ENCODE measurements around the gene MRPL34.

DNA sequence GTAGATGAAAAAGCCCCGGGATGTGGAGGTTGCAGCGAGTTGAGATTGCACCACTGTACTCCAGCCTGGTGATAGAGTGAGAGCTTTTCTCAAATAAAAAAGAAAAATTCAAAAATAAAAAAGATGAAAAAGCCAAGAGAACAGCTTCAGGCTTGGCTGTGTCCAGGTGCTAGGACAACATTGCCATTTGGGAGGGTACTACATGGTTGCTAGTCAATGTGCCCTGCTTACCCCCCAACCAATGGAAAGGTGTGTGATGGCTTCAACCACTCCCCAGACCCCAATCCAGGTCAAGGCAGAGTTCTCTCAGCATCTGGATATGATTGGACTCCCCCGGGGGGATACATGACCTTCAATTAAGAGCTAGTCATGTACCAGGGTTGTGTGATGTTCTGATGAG lies 26.2 kb upstream of the MRPL34 start:
- TF ChIP-seq TAF1 (IDR thresholded peaks at IDR 0.05; ENCODE audit: borderline replicate concordance, insufficient read depth, low read length): no peak
- no peak for TF ChIP-seq POLR2AphosphoS5 (IDR thresholded peaks at IDR 0.05; ENCODE audit: low read depth, low read length)

Measured in PFSK-1 (cell line).